GM19043 (cell line): ENCODE data around the gene TCF19.

Experiments
- ATAC-seq: cut with Tn5 transposase; IDR thresholded peaks from one replicate; pipeline ENCODE4 v1.9.1; 2021; ENCODE audit warnings: low read depth; ENCODE audit not compliant: unreplicated experiment

The TCF19 gene

DNA sequence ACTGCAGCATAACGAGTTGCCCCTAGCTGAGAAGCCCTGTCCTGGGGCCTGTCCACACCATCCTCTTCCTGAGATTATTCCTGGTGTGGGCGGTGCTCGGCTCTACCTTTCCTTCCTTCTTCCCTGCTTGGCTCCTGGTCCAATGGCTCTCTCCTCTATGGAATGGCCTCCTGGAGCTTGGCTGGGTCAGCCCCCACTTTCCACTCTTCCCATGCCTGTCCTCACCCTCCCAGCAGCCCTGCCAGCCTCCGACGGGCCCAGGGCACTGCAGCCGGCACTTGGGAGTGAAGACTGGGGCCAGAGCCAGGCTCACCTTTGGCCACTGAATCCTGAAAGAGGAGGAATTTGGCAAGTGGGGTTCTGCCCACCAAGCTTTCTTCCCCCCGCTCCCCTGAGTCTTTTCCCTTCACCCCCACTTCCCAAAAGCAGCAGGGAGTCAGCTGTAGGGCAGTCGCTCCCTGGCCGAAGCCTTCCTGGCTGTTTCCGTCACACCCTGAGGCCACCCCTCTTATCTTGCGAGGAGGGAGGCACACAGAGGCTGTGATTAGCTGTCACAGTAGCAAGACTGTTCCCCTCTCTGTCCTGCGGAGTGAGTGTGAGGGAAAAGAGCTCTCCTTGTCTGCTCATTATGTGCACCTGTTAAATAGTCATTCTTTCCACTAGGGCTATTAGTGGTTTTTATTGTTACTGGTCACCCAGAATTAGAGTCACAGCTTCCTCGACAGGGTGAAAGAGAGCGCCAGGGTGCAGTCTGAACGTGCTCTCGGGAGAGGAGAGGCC lies 31.8 kb upstream of the TCF19 start:
- ATAC-seq = no peak

DNA sequence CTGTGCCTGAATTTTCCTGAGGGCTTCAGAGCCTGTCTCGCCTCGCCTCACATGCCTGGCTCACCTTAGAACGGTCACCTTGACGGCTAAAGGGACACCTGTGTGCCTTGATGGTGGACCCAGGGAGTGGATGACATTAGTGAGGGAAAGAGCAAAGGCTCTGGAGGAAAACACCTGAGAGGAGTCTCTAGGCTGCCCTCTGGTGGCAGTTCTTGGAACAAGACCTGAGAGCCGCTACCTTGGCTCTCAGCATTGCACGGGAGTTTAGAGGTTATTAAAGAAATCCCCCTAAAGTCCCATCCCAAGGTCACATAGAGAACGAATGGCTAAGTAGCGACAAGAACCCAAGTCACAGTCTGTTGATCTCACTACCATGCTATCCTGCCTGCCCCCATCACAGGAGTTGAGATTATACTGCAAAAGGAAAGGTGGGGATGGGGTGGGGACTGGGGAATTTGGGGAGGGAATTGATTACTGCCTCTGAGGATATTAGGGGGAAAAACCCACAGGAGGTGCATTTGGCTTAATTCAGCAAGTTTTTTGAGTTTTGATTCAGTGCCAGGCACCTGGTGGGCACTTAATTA lies 30.2 kb upstream of the TCF19 start:
- ATAC-seq = no peak

DNA sequence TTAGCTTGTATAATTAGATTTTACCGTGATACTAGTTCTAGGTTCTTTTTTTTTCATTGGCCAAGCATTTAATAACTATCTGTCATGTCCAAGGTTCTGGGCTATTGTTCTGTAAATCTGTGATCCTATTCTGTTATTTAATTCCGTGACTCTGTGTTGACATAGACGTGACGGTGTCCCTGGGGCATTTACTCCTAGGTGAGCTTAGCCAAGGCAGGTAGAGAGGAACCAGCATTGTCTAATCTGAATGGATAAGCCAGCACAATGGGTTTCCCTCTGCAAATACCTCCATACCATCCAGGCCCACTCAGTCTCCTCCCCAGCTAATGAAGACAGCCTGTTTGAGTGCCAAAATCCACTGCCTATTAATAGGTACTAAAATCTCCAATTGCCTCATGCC lies 29.3 kb upstream of the TCF19 start:
- ATAC-seq = no peak

DNA sequence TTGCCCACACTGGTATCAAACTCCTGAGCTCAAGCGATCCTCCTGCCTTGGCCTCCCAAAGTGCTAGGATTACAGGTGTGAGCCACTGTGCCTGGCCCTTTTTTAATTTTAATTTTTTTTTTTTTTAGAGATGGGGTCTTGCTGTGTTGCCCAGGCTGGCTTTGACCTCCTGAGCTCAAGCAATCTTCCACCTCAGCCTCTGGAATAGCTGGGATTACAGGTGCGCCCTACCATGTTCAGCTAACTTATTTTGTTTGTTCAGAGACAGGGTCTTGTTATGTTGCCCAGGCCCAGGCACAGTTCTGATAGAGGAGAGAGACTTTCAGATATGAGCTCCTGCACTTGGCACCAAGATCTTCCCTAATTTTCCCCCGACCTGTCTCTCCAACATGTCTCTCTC lies 27.6 kb upstream of the TCF19 start:
- no peak for ATAC-seq

DNA sequence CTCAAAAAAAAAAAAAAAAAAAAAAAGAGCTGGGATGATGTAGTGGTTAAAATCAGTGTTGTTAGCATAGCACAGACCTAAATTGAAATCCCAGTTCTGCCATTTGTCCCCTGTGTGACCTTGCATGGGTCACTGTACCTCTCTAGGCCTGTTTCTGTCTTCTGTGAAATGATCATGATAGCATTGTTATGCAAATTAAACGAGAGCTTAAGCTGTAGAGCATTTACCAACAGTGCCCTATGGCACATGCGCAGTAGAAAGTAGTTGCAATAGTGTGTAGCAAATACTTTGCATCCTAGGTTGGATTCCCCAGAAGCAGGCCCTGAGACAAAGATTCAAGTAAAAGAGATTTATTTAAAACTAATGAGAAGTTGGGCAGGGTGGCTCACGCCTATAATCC lies 26.8 kb upstream of the TCF19 start:
- no peak for ATAC-seq

DNA sequence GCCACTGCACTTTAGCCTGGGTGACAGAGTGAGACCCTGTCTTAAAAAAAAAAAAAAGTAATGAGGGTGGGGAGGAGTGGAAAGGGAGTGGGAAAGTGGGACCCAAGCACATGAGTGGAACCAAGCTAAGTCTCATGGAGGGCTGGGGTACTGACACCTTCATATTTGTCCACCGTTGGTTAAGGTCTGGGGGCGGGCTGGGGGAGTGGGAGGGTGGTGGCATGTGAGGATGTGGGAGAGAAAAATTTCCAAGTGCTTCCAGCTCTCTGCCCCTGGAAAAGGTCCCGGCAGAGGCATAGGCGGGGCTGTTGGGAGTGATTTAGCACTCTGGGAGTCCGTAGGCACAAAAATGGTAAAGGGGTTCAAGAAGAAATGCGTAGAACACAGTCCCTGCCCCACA lies 25.6 kb upstream of the TCF19 start:
- no peak for ATAC-seq

DNA sequence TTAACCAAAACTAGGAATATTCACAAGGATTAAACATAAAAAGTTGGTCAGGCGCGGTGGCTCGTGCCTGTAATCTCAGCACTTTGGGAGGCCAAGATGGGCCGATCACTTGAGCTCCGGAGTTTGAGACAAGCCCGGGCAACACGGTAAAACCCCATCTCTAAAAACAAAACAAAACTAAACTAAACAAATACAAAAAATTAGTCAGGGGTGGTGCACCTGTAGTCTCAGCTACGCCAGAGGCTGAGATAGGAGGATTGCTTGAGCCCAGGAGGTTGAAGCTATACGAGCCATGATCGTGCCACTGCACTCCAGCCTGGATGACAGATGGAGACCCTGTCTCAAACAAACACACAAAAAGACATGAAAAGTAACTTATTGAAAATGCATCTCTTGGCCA lies 22.7 kb upstream of the TCF19 start:
- ATAC-seq = no peak

DNA sequence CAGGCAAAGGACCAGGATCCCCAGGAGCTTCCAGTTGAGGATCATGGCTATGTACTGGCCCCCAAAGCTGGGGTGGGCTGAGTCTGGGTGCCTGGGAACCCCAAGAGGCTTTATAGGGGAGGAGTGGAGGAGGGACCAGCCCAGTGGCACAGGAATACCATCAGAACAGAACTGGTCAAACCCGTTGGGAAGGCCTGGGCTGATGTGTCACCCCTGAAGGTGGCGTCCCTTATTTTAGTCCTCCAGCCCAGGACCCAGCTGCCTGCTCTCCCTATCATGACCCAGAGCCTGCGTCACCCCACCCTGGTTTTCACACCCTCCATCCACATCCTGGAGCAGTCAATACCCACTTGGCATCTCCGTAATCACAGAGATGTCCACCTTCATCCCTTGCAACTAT lies 19.4 kb upstream of the TCF19 start, which contains the start of gene PSORS1C2:
PSORS1C2 (minus strand) TSS at position 85 of the 400 bp plus-strand sequence; CDS start at position 45, 40 bp downstream.
- ATAC-seq = no peak

DNA sequence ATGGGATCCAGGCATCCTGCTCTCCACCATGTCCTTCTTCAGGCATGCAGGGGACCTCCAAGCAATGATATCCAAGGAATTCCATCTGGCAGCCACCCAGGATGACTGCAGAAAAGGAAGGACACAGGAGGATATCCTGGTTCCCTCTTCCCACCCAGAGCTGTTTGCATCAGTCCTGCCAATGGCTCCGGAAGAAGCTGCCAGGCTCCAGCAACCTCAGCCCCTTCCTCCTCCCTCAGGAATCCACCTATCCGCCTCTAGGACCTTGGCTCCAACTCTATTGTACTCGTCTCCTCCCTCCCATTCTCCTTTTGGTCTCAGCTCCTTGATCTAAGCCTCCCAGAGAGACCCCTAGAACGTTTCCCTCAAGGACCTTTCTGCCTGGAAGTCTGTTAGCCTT lies 18.8 kb upstream of the TCF19 start:
- no peak for ATAC-seq

DNA sequence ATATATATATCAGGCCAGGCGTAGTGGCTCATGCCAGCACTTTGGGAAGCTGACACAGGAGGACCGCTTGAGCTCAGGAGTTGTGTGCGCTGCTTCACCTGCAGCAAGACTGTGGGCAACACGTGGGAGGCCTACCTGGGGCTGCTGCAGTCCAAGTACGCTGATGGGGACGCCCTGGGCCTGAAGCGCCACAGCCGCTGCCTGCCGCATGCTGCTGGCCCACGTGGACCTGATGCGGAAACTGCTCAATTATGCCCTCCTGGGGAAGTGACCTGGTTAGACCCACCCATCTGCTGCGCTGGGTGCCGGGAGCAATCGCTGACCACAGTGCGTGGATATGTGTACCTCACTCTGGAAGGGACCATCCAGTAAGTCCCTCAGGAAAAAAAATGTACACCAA lies 17.7 kb upstream of the TCF19 start:
- ATAC-seq = no peak

DNA sequence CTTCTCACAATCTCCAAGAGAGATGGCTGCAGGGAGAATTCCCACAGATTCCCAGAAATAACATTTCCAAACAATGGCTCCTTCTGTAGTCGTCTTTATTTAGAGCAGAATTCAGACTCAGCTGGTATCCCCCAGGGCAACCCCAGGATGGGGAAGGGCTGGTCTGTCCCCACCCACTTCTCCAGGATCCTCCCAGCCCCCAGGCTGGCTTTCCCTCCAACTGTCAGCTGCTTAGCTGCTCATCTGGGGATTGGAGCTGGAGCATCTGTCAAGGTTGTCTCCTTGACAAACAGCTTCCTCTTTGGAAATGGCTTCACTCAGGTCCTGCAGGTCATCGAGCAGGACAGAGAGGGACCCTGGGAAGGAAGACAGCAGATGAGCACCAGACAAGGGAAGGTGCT lies 16.0 kb upstream of the TCF19 start:
- no peak for ATAC-seq

DNA sequence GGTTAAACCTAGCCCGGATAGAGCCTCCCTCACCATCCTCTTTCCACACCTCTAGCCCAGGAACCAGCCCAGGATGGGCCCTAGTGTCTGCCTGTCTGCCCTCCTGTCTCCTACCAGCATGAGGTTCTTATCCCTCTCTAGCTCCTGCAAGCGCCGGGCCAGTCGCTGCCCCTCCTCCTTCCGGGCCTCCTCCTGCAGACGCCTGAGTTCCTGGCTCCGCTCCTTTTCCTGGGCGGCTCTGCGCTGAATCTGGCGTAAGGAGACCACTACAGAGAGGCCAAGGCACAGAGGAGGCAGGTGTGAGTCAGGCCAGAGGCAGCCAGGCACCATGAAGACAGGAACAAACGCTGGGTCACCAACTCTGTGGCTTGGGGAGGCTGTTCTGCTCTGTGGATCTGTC lies 15.2 kb upstream of the TCF19 start:
- ATAC-seq = no peak

DNA sequence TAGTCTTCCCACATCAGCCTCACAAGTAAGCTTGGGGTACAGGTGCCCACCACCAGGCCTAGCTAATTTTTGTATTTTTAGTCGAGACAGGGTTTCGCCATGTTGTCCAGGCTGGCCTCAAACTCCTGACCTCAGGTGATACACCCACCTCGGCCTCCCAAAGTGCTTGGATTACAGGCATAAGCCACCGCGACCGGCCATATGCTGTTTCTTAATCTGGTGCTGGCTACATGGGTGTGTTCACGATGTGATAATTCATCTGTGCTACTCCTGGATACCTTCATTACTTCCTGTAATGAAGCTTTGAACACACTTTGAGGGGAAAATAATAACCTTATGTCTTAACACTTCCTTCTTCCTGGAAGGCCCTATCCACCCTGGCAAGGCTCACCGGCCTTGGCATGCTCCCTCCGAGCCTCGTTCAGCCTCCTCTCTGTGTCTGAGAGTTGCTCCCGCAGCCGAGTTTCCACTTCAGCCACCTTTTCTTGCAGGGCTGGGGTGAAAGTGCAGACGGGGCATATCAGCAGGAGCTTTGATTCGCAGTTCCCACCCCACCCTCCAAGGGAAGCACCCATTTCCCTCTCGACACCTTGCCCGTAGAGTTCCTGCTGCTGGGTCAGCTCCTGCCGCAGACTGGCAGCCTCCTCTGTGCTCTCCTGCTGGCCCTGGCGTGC lies 14.0 kb upstream of the TCF19 start:
- no peak for ATAC-seq

DNA sequence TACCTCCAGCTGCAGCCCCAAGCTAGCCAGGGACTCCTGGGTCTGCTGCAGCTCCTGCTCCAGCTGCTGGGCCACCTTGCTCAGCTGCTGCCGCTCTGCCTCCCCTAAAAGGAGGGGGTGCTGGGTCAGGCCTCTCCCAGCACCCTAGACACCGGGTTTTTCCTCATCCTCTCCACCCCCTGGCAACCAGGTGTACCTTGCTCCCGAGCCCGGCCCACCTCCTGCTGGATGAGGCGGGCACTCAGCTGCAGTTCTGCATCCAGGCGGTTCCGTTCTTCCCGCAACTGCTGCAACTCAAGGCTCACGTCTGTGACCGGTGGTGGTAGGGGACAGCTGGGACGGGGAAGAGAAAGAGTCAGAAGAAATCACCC lies 13.4 kb upstream of the TCF19 start:
- no peak for ATAC-seq

DNA sequence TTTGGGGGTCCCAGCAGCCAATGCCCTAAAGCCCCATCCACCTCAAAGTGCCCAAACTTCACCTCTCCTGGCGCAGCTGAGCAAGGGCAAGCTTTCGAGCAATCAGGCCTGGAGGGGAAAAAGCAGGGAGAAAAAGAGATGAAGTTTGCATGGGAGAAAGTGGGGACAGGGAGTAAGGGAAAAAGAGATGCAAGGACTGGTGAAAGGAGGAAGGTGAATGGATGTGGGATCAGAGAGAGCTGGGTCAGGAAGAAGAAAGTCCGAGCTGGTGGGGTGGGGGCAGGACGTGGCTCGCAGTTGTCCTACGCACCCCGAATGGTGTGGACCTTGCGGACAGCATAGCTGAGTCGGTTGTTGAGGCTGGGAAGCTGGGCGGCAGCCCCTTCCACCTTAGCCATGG lies 13.0 kb upstream of the TCF19 start:
- ATAC-seq = no peak

DNA sequence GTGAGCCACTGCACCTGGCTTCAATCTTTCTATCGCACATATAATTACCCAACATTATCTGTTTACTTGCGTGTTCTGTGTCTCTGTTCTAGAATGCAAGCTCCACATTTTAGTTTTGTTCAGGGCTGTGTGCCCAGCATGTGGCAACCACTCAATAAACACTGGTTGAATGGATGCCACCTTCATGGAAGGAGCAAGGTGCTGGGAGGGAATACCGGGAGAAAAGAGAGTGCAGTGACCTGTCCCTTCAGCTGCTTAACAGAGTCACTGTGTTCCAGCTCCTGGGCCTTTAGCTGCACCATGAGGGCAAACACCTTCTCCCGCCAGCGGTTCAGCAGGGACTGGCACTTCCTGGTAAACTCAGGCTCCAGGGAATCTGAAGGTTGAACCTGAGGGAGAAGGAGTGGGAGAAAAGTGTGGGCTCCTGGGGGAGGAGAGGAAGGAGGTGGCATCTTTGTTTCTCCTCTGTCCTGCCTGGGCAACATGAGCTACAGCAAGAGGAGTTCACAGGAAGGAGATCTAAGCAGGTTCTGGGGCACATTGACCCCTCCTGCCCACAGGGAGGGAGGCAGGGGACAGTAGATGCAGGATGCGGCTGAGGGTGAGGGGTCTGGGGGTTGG lies 8.5 kb upstream of the TCF19 start:
- ATAC-seq = no peak

DNA sequence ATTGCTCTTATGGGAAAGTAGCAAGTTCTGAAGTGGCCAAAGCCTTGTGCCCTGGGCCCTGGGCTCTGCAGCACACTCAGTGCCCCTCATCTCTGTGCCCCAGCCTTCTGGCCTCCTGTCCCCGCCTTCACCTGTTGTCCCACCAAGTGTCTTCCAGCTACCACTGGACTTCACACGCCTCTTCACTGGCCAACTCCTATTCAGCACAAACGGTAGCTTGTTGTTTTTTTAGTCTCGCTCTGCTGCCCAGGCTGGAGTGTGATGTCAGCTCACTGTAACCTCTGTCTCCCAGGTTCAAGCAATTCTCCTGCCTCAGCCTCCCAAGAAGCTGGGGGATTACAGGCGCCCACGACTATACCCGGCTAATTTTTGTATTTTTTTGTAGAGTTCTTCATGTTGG lies 5.6 kb upstream of the TCF19 start:
- no peak for ATAC-seq

DNA sequence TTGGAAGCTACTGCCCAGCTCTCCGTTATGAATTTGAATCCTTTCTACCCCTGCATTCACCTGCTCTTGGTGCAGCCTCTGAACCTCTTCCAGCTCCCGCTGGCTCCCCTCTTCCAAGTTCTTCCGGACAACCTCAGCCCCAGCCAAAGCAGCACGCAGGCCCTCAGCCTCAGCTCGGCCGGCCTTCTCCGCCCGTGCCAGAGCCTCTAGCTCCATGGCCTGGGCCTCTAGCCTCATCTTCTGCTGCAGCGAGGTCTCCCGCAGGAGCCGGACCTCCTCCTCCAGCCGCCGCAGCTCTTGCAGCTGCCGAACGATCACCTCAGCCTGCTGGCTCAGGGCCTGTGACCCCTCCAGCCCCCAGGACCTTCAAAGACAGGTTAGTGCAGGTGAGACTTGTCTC lies 4.0 kb upstream of the TCF19 start:
- ATAC-seq = no peak

DNA sequence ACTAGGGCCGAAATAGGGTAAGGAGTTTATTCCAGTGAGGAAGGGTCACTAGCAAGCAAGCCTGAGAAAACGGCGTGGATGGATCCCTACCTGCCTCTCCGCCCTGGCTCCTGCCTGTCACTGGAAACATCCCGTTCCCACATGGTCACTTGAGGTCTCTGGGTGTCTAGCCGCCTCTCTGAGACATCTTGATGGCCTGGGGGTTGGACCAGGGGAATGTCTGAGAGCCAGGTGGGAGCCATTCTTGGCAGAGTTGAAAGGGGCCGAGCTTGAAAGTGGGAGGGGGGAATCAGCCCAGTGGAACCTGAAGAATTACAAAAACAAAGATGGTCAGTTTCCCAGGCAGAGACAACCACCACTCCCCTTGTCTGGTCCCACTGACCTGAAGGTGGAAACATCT lies 1.7 kb upstream of the TCF19 start:
- no peak for ATAC-seq

DNA sequence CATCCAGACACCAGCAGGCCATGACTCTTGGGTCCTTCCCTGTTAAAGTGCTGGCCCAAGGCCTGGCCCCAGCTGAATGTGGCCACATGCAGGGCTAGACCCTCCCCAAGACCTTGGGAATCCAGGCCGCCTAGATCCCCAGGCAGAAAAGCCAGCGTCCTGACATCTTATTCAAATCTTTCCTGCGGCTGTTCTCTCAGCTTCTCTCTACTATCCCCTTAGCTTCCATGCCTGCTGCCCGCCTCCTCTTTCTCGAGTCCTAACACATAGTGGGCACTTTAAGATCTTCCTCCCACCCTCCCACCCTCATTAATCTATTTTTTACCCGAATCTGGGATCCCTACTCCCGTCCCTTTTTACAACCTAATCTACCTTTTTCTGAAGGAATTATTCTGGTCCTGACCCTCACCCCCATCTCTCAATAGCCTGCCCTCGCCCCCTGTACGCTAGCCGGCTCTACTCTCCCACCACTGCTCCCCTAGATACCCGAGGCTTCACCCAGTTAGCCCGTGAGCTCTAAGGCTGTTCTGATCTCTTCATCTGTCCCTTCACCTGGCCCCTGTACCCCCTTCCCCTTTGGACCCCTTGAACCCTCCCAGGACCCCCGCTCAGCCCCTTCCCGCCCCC lies 763 bp upstream of the TCF19 start, which contains the start of gene CCHCR1:
CCHCR1 (minus strand) TSS at position 290 of the 627 bp plus-strand sequence; CDS start at position 88, 202 bp downstream.
- no peak for ATAC-seq
